Hepatocyte (in vitro differentiated cells): ENCODE data around the gene NR6A1. TPM values are rescaled to one million over a fixed set of nuclear protein-coding genes. Genes with fewer than 3 reads are reported as not detected.

Source experiments
- DNase-seq: peaks from one replicate; pipeline ENCODE4 v3.0.0-alpha.2; 2016; ENCODE audit warnings: low spot score
- H2AFZ ChIP-seq: fragments of 200-600 bp; sonication (generic); 2 replicates; pipeline ENCODE4 v1.6.0; 2016; ENCODE audit warnings: antibody characterized with exemption, mild to moderate bottlenecking
- H3K27ac ChIP-seq: fragments of 200-600 bp; sonication (generic); 2 replicates; pipeline ENCODE4 v1.5.1; 2016; ENCODE audit warnings: mild to moderate bottlenecking
- H3K27me3 ChIP-seq: fragments of 200-600 bp; sonication (generic); 2 replicates; pipeline ENCODE4 v1.6.1; 2016
- H3K36me3 ChIP-seq: fragments of 200-600 bp; sonication (generic); replicated peaks from 2 replicates; pipeline ENCODE4 v1.5.1; 2016; ENCODE audit warnings: low read depth; ENCODE audit not compliant: insufficient read depth
- H3K4me1 ChIP-seq: fragments of 200-600 bp; sonication (generic); 2 replicates; pipeline ENCODE4 v1.5.1; 2016; ENCODE audit warnings: mild to moderate bottlenecking, moderate library complexity; ENCODE audit not compliant: insufficient read depth
- H3K4me2 ChIP-seq: fragments of 200-600 bp; sonication (generic); 2 replicates; pipeline ENCODE4 v1.6.0; 2016
- H3K4me3 ChIP-seq: fragments of 200-600 bp; sonication (generic); 2 replicates; pipeline ENCODE4 v1.5.1; 2016; ENCODE audit warnings: mild to moderate bottlenecking
- H3K79me2 ChIP-seq: fragments of 200-600 bp; sonication (generic); 2 replicates; pipeline ENCODE4 v1.6.0; 2017; ENCODE audit warnings: mild to moderate bottlenecking
- H3K9me2 ChIP-seq: fragments of 200-600 bp; sonication (generic); replicated peaks from 2 replicates; pipeline ENCODE4 v1.6.0; 2017; ENCODE audit warnings: mild to moderate bottlenecking; ENCODE audit not compliant: insufficient read depth
- H3K9me3 ChIP-seq: fragments of 200-600 bp; sonication (generic); 2 replicates; pipeline ENCODE4 v1.5.1; 2016; ENCODE audit warnings: low read depth, mild to moderate bottlenecking
- H4K20me1 ChIP-seq: fragments of 200-600 bp; sonication (generic); 2 replicates; pipeline ENCODE4 v1.6.0; 2016; ENCODE audit warnings: mild to moderate bottlenecking; ENCODE audit not compliant: insufficient read depth, poor library complexity, severe bottlenecking
- EZH2 ChIP-seq: fragments of 200-600 bp; sonication (generic); IDR thresholded peaks from 2 replicates; pipeline ENCODE4 v1.6.1; 2016; ENCODE audit warnings: antibody characterized with exemption, mild to moderate bottlenecking, borderline replicate concordance
- EZH2phosphoT487 ChIP-seq: fragments of 200-600 bp; sonication (generic); IDR thresholded peaks from one replicate; pipeline ENCODE4 v1.6.1; 2018; ENCODE audit warnings: antibody characterized with exemption, mild to moderate bottlenecking, low read depth, moderate library complexity; ENCODE audit not compliant: unreplicated experiment, severe bottlenecking
- WGBS: methylation state at CpG from one replicate; pipeline ENCODE4 v1.1.6; 2016; ENCODE audit warnings: low lambda C conversion rate; ENCODE audit errors: missing lambda C conversion rate; 5-methylcytosine and 5-hydroxymethylcytosine counted together
- polyA plus RNA-seq: library from polyadenylated mRNA; unstranded; fragments of >200 nt; fragmentation: Nextera tagmentation; extraction: Ambion mirVana; gene quantifications from 2 replicates; pipeline ENCODE4 v1.2.1, GENCODE V29; 2016
- total RNA-seq: library from RNA; depleted of rRNA; stranded (reverse); fragments of >200 nt; gene quantifications from 2 replicates; pipeline ENCODE4 v1.2.3, GENCODE V29; 2014
- TF ChIP-seq, protein P1 (sequence below): fragments of 200-600 bp; sonication (generic); IDR thresholded peaks from 2 replicates; pipeline ENCODE4 v1.5.1; 2016; ENCODE audit warnings: antibody characterized with exemption, mild to moderate bottlenecking; ENCODE audit not compliant: poor library complexity

Gene NR6A1
- total and polyA plus RNA-seq, 2 experiments from 2014 or later: 1.2 to 4.0 TPM

DNA sequence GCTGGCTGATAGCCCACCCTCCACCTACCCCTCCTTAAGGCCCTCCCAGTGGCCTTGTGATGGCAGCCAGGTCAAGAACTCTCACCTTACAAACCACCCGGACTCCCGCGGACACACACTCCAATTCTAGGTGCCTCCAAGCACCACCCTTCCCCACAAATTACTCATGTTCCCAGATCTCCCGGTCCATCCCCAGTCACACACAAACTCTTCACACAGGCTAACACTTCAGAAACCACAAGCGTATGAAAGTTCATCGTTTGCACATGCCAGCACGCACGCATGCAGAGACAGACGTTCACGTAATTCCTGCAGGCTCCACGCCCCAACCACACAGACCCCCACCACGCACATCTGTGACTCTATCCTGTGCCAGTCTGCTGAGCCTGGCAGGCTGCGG lies 281.9 kb downstream of the NR6A1 start:
- no peaks in the 10 kb centered on the region for H3K79me2 ChIP-seq
- H3K9me3 ChIP-seq: no peaks in the 10 kb centered on the region
- H3K36me3 ChIP-seq: no peaks in the 10 kb centered on the region
- TF ChIP-seq, protein P1, sequence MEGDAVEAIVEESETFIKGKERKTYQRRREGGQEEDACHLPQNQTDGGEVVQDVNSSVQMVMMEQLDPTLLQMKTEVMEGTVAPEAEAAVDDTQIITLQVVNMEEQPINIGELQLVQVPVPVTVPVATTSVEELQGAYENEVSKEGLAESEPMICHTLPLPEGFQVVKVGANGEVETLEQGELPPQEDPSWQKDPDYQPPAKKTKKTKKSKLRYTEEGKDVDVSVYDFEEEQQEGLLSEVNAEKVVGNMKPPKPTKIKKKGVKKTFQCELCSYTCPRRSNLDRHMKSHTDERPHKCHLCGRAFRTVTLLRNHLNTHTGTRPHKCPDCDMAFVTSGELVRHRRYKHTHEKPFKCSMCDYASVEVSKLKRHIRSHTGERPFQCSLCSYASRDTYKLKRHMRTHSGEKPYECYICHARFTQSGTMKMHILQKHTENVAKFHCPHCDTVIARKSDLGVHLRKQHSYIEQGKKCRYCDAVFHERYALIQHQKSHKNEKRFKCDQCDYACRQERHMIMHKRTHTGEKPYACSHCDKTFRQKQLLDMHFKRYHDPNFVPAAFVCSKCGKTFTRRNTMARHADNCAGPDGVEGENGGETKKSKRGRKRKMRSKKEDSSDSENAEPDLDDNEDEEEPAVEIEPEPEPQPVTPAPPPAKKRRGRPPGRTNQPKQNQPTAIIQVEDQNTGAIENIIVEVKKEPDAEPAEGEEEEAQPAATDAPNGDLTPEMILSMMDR: no peak
- TF ChIP-seq EZH2phosphoT487 (no peak), EZH2 (no peak)
- DNase-seq: no peak
- H4K20me1 ChIP-seq: no peaks in the 10 kb centered on the region
- no peak overlapping the region for H2AFZ ChIP-seq
- peaks cover 19% of the 10 kb centered on the region for H3K27me3 ChIP-seq
- H3K27ac ChIP-seq: no peak overlapping the region
- WGBS: 81% methylated on average over 12 of the region's 13 CpGs
- H3K4me3 ChIP-seq: no peak overlapping the region
- H3K4me1 ChIP-seq: no peaks in the 10 kb centered on the region
- H3K4me2 ChIP-seq: no peak overlapping the region
- no peaks in the 10 kb centered on the region for H3K9me2 ChIP-seq

DNA sequence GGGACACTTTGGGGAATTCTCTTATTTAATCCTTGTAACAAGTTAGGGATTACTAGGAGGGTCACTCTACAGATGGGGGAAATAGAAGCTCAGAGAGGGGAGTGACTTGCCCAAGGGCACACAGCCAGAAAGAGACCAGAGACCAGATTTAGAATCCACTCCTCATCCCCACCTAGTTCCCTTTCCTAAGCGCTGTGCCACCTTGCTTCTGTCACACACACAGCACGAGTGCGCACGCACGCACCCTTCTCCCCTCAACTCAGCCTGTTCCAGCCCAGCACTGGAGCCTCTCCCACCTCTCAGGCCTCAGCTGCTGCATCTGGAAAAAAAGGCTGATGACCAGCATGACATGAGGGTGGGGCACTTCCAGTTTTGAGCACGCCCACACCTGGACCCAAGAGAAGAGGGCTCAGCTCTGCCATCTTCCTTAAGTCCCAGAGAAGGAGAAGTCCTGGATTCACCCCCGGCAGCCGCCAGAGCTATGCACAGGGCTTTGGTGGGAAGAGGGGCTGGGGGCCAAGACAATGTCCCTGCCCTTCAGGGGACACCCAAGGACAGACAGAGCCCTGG lies 282.4 kb downstream of the NR6A1 start:
- Histone ChIP-seq H3K27ac (no peak overlapping the region), H3K27me3 (peaks cover 19% of the 10 kb centered on the region), H4K20me1 (no peaks in the 10 kb centered on the region), H3K4me3 (no peak overlapping the region), H2AFZ (no peak overlapping the region), H3K9me3 (no peaks in the 10 kb centered on the region), H3K4me1 (no peaks in the 10 kb centered on the region), H3K4me2 (no peak overlapping the region), H3K79me2 (no peaks in the 10 kb centered on the region), H3K36me3 (no peaks in the 10 kb centered on the region), H3K9me2 (no peaks in the 10 kb centered on the region)
- 93% methylated on average over 8 of the region's 8 CpGs for WGBS
- TF ChIP-seq, protein P1: no peak
- TF ChIP-seq EZH2 (no peak), EZH2phosphoT487 (no peak)
- no peak for DNase-seq

DNA sequence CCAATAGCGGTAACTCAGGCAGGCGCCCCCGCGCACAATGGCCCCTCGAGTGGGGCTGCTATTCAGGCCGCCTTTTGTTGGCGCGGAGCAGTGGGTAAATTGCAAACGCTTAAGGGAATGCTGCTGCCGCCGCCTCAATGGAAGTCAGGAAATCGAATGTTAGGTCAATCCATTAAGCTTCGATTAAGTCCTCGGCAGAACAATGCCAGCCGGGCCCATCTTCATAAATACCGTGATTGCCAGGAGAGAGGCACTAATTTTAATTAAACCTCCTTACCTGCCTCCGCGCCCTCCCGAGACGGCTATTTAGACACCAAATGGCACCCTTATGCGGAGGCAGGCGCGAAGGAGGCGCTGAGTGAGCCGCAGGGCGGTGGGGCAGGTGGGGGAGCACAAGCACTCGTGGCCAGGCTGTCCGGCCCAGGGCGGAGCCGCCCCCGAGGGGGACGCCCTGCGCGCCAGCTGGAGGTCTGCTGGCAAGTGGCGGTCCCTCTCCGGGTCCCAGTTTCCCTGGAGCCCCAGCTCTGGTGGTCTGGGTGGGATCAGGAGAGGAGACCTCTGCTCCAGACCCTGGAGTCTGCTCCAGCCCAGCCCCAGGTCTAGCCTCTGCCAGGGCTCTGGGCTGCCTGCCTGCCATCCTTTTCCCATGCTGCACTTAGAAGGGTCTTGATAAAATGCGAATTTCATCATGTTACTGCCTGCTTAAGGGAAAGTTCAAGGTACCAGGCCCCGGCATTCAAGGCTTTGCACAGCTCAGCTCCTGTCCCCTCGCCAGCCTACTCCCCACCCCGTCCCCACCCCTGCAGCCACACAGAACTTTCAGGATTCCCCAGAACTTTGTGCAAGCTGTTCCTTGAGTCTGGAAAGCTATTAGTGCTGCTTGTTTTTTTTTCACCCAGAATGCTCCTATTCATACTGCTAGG lies 283.6 kb downstream of the NR6A1 start:
- no peak overlapping the region for H2AFZ ChIP-seq
- no peaks in the 10 kb centered on the region for H4K20me1 ChIP-seq
- H3K9me3 ChIP-seq: no peaks in the 10 kb centered on the region
- TF ChIP-seq, protein P1: no peak
- TF ChIP-seq EZH2 (no peak), EZH2phosphoT487 (no peak)
- peaks cover 19% of the 10 kb centered on the region for H3K27me3 ChIP-seq
- no peaks in the 10 kb centered on the region for H3K9me2 ChIP-seq
- no peaks in the 10 kb centered on the region for H3K36me3 ChIP-seq
- WGBS: 73% methylated on average over 39 of the region's 40 CpGs
- no peaks in the 10 kb centered on the region for H3K79me2 ChIP-seq
- no peaks in the 10 kb centered on the region for H3K4me1 ChIP-seq
- no peak overlapping the region for H3K4me2 ChIP-seq
- DNase-seq: no peak
- no peak overlapping the region for H3K4me3 ChIP-seq
- H3K27ac ChIP-seq: no peak overlapping the region
